ENCODE data around the gene TEX26.

GRCh38 chr13:30966101-30966500 lies 33.6 kb downstream of the TEX26 start:
- no peak for TF ChIP-seq CTCF (tag by site-specific recombination; IDR thresholded peaks at IDR 0.05)
- TF ChIP-seq HOXA7 (CRISPR knock-in tag; IDR thresholded peaks at IDR 0.05; ENCODE audit: borderline replicate concordance): no peak
